ENCODE results near the gene MGST2. TPM values are rescaled to one million over a fixed set of nuclear protein-coding genes. Genes with fewer than 3 reads are reported as not detected.

MGST2 gene
- total RNA-seq, 1 experiment from 2014 or later: 39.0 TPM

GRCh38 chr4:139749338-139749737, 83.7 kb downstream of the MGST2 start:
- BruUV-seq (replicated peaks): no TSS peak
- POLR2A ChIA-PET (ENCODE audit: unreplicated experiment): interaction anchor here (0.6 kb wide), 1 partner anchor 13 kb away, joined by 17 read pairs; no protein-coding TSS in a partner anchor
- H3K27ac ChIP-seq (ENCODE audit: low read length): no peak overlapping the region

GRCh38 chr4:139749835-139750498, 84.3 kb downstream of the MGST2 start:
- Histone ChIP-seq H3K9ac (ENCODE audit: low read length) (no peak overlapping the region), H4K20me1 (ENCODE audit: low read length) (no peaks in the 10 kb centered on the region), H3K27ac (ENCODE audit: low read length) (no peak overlapping the region), H3K4me2 (ENCODE audit: low read length) (no peak overlapping the region), H3K36me3 (ENCODE audit: low read depth, low read length) (no peaks in the 10 kb centered on the region), H3K79me2 (ENCODE audit: low read length) (no peaks in the 10 kb centered on the region), H3K27me3 (ENCODE audit: low read length) (no peaks in the 10 kb centered on the region), H2AFZ (ENCODE audit: low read length) (no peak overlapping the region), H3F3A (ENCODE audit: low read length, unreplicated experiment) (no peaks in the 10 kb centered on the region), H3K9me2 (replicated peaks; ENCODE audit: low read length) (no peaks in the 10 kb centered on the region), H3K4me3 (ENCODE audit: low read length) (no peak overlapping the region), H3K4me1 (ENCODE audit: insufficient read depth, low read length) (peaks cover under 1% of the 10 kb centered on the region; the same call in 1 of the 2 replicates), H3K9me3 (ENCODE audit: low read length) (no peaks in the 10 kb centered on the region)
- ChIA-PET CTCF (no interaction called here), POLR2A (ENCODE audit: unreplicated experiment) (no interaction called here)
- DNase-seq (no peak), ATAC-seq (no peak)
- intact Hi-C loops (cut with micrococcal nuclease): no loop called here
- no TSS peak for BruUV-seq (replicated peaks)
- no peak for TF ChIP-seq CTCF (conservative IDR thresholded peaks at IDR 0.05; ENCODE audit: low read depth, low read length)
- TF ChIP-seq EZH2phosphoT487 (IDR thresholded peaks at IDR 0.05; ENCODE audit: borderline replicate concordance, low read length): no peak
- no peak for TF ChIP-seq EZH2 (IDR thresholded peaks at IDR 0.05; ENCODE audit: low read length, unreplicated experiment)

More at GRCh38 chr4:139749338-139749737, 83.7 kb downstream of the MGST2 start:
- DNase-seq: no peak
- H3K9ac ChIP-seq (ENCODE audit: low read length): no peak overlapping the region
- H3K4me1 ChIP-seq (ENCODE audit: insufficient read depth, low read length): peaks cover 6% of the 10 kb centered on the region
- H3K4me3 ChIP-seq (ENCODE audit: low read length): no peak overlapping the region
- H3K4me2 ChIP-seq (ENCODE audit: low read length): no peak overlapping the region
- no peaks in the 10 kb centered on the region for H3K79me2 ChIP-seq (ENCODE audit: low read length)
- ATAC-seq: no peak
- no peak overlapping the region for H2AFZ ChIP-seq (ENCODE audit: low read length)
- no peak for TF ChIP-seq EZH2 (IDR thresholded peaks at IDR 0.05; ENCODE audit: low read length, unreplicated experiment)
- TF ChIP-seq EZH2phosphoT487 (IDR thresholded peaks at IDR 0.05; ENCODE audit: borderline replicate concordance, low read length): no peak
- no peak for TF ChIP-seq CTCF (conservative IDR thresholded peaks at IDR 0.05; ENCODE audit: low read depth, low read length)
- CTCF ChIA-PET: no interaction called here
- H4K20me1 ChIP-seq (ENCODE audit: low read length): no peaks in the 10 kb centered on the region
- H3F3A ChIP-seq (ENCODE audit: low read length, unreplicated experiment): no peaks in the 10 kb centered on the region
- H3K27me3 ChIP-seq (ENCODE audit: low read length): no peaks in the 10 kb centered on the region
- H3K36me3 ChIP-seq (ENCODE audit: low read depth, low read length): no peaks in the 10 kb centered on the region
- no peaks in the 10 kb centered on the region for H3K9me3 ChIP-seq (ENCODE audit: low read length)
- intact Hi-C loops (cut with micrococcal nuclease): no loop called here
- H3K9me2 ChIP-seq (replicated peaks; ENCODE audit: low read length): no peaks in the 10 kb centered on the region

- H3K9ac ChIP-seq (ENCODE audit: low read length): no peak overlapping the region
- ChIA-PET CTCF (no interaction called here), POLR2A (ENCODE audit: unreplicated experiment) (no interaction called here)
- H3K27ac ChIP-seq (ENCODE audit: low read length): no peak overlapping the region
- H3K4me3 ChIP-seq (ENCODE audit: low read length): no peak overlapping the region
- no TSS peak for BruUV-seq (replicated peaks)
- ATAC-seq (no peak), DNase-seq (no peak)
- no peaks in the 10 kb centered on the region for H3K9me3 ChIP-seq (ENCODE audit: low read length)
- H3K4me1 ChIP-seq (ENCODE audit: insufficient read depth, low read length): no peaks in the 10 kb centered on the region
- H3K79me2 ChIP-seq (ENCODE audit: low read length): no peaks in the 10 kb centered on the region
- intact Hi-C loops (cut with micrococcal nuclease): no loop called here
- H3K36me3 ChIP-seq (ENCODE audit: low read depth, low read length): no peaks in the 10 kb centered on the region
- H3K4me2 ChIP-seq (ENCODE audit: low read length): no peak overlapping the region
- no peaks in the 10 kb centered on the region for H4K20me1 ChIP-seq (ENCODE audit: low read length)
- TF ChIP-seq CTCF (conservative IDR thresholded peaks at IDR 0.05; ENCODE audit: low read depth, low read length): no peak
- no peak for TF ChIP-seq EZH2 (IDR thresholded peaks at IDR 0.05; ENCODE audit: low read length, unreplicated experiment)
- TF ChIP-seq EZH2phosphoT487 (IDR thresholded peaks at IDR 0.05; ENCODE audit: borderline replicate concordance, low read length): no peak
- no peaks in the 10 kb centered on the region for H3F3A ChIP-seq (ENCODE audit: low read length, unreplicated experiment)
- no peak overlapping the region for H2AFZ ChIP-seq (ENCODE audit: low read length)
- H3K27me3 ChIP-seq (ENCODE audit: low read length): no peaks in the 10 kb centered on the region
- H3K9me2 ChIP-seq (replicated peaks; ENCODE audit: low read length): no peaks in the 10 kb centered on the region
These were observed 88.1 kb downstream of the MGST2 start for GRCh38 chr4:139753686-139754085.
